A673 (cell line): ENCODE results near the gene LY6G5C. TPM values are rescaled to one million over a fixed set of nuclear protein-coding genes. Genes with fewer than 3 reads are reported as not detected.

Source experiments
- BruUV-seq: library from RNA; stranded (reverse); fragments of 400-500 nt; replicated peaks from 2 replicates; lab custom pipeline; 2021; lab: Mats Ljungman, UMichigan
- CTCF ChIA-PET: fragments of 300-600 bp; sonication (Branson Sonifier 250); formaldehyde crosslinking; loops from one replicate; lab custom pipeline; 2022; ENCODE audit warnings: antibody characterized with exemption; lab: Charles Lee
- POLR2A ChIA-PET: fragments of 300-600 bp; sonication (Branson Sonifier 250); formaldehyde crosslinking; loops from one replicate; lab custom pipeline; 2022; ENCODE audit warnings: antibody characterized with exemption; ENCODE audit not compliant: low non-redundant PET; lab: Charles Lee
- DNase-seq: peaks from one replicate; pipeline ENCODE4 v3.0.0-alpha.2; 2015; ENCODE audit warnings: low spot score
- H3K27ac ChIP-seq: fragments of 200-600 bp; sonication (generic); 2 replicates; pipeline ENCODE4 v1.5.1; 2016; ENCODE audit warnings: mixed run types, low read depth, mild to moderate bottlenecking, mixed read lengths, antibody characterized with exemption, low read length; ENCODE audit not compliant: poor library complexity, severe bottlenecking
- H3K27me3 ChIP-seq: fragments of 200-600 bp; sonication (generic); replicated peaks from 2 replicates; pipeline ENCODE4 v1.6.1; 2017; ENCODE audit warnings: mixed run types, low read depth, mild to moderate bottlenecking, mixed read lengths, antibody characterized with exemption, low read length; ENCODE audit not compliant: insufficient read depth, poor library complexity
- H3K36me3 ChIP-seq: fragments of 200-600 bp; sonication (generic); 2 replicates; pipeline ENCODE4 v1.6.1; 2016; ENCODE audit warnings: mixed run types, mild to moderate bottlenecking, mixed read lengths, antibody characterized with exemption, low read length; ENCODE audit not compliant: insufficient read depth, poor library complexity, severe bottlenecking
- H3K4me1 ChIP-seq: fragments of 200-600 bp; sonication (generic); 2 replicates; pipeline ENCODE4 v1.6.1; 2017; ENCODE audit warnings: mixed run types, mild to moderate bottlenecking, mixed read lengths, antibody characterized with exemption, low read length; ENCODE audit not compliant: insufficient read depth, poor library complexity, severe bottlenecking
- H3K4me3 ChIP-seq: fragments of 200-600 bp; sonication (generic); 2 replicates; pipeline ENCODE4 v1.5.1; 2016; ENCODE audit warnings: low read depth, mixed run types, mild to moderate bottlenecking, mixed read lengths, low read length; ENCODE audit not compliant: poor library complexity, severe bottlenecking
- H3K9me3 ChIP-seq: fragments of 200-600 bp; sonication (generic); 2 replicates; pipeline ENCODE4 v1.6.1; 2016; ENCODE audit warnings: mixed run types, low read depth, mild to moderate bottlenecking, mixed read lengths, antibody characterized with exemption, low read length; ENCODE audit not compliant: poor library complexity, severe bottlenecking
- EZH2 ChIP-seq: fragments of 200-600 bp; sonication (generic); IDR thresholded peaks from 2 replicates; pipeline ENCODE4 v1.6.1; 2017; ENCODE audit warnings: borderline replicate concordance, low read depth, mild to moderate bottlenecking, mixed read lengths, antibody characterized with exemption, low read length; ENCODE audit not compliant: poor library complexity, severe bottlenecking
- intact Hi-C: fragments of 100-400 bp; cut with micrococcal nuclease; formaldehyde crosslinking; loops from one replicate; pipeline ENCODE4 v1.10.0; 2022; ENCODE audit not compliant: unreplicated experiment
- total RNA-seq: library from RNA; stranded (reverse); gene quantifications from 2 replicates; pipeline ENCODE4 v1.2.3, GENCODE V29; 2021
- TF ChIP-seq, protein P1 (sequence below): fragments of 300-800, 200-600 bp; sonication (generic); conservative IDR thresholded peaks from 2 replicates; pipeline ENCODE4 v1.5.1; 2017; ENCODE audit warnings: low read depth, mild to moderate bottlenecking, antibody characterized with exemption, low read length, moderate library complexity, mixed read lengths

Gene LY6G5C
- total RNA-seq, 1 experiment from 2014 or later = 6.8 TPM

DNA sequence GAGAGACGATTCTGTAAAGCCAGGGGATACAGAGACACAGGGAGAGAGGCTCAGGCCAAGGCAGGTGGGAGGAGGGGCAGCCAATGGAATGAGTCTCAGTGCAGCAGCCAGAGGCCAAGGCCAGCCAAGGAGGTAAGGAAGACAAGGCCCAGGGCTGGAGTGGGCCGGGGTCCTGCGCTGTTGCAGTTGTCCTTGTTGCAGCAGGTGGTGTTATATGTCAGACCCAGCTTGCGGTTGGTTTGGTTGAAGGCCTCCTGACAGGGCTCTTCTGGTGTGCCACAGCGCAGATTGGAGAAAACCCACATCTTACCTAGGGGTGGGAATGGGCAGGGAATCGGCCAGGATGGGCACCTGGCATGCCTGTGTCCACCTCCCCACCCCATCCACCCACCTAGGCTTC is 38.1 kb upstream of the LY6G5C start:
- Histone ChIP-seq H3K36me3 (no peaks in the 10 kb centered on the region), H3K27ac (no peak overlapping the region), H3K9me3 (no peaks in the 10 kb centered on the region), H3K4me1 (no peaks in the 10 kb centered on the region), H3K4me3 (no peak overlapping the region), H3K27me3 (no peaks in the 10 kb centered on the region)
- TF ChIP-seq, protein P1, sequence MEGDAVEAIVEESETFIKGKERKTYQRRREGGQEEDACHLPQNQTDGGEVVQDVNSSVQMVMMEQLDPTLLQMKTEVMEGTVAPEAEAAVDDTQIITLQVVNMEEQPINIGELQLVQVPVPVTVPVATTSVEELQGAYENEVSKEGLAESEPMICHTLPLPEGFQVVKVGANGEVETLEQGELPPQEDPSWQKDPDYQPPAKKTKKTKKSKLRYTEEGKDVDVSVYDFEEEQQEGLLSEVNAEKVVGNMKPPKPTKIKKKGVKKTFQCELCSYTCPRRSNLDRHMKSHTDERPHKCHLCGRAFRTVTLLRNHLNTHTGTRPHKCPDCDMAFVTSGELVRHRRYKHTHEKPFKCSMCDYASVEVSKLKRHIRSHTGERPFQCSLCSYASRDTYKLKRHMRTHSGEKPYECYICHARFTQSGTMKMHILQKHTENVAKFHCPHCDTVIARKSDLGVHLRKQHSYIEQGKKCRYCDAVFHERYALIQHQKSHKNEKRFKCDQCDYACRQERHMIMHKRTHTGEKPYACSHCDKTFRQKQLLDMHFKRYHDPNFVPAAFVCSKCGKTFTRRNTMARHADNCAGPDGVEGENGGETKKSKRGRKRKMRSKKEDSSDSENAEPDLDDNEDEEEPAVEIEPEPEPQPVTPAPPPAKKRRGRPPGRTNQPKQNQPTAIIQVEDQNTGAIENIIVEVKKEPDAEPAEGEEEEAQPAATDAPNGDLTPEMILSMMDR = no peak
- TF ChIP-seq EZH2 = no peak
- BruUV-seq = no TSS peak
- ChIA-PET CTCF (no interaction called here), POLR2A (no interaction called here)
- no peak for DNase-seq
- intact Hi-C loops = no loop called here

DNA sequence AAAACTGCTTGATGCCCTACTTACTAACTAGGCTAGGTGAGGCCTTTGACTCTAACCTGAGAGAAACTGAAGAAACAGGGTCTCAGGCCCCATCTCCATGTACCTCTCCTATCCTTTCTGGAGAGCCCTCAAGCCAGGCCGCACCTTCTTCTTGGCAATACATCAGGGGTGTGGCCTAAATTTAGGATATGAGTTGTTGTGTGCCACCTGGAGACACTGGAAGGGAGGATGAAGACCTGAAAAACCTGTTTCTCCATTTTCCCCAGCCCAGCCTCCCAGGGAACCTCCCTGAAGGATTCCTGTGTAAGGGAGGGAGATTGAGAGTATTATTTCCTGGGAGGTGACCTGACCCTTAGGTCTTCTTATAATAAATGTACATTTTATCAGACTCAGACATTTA is 37.4 kb upstream of the LY6G5C start:
- ChIA-PET CTCF (no interaction called here), POLR2A (no interaction called here)
- intact Hi-C loops = no loop called here
- TF ChIP-seq, protein P1 = no peak
- TF ChIP-seq EZH2 = no peak
- Histone ChIP-seq H3K4me1 (no peaks in the 10 kb centered on the region), H3K27me3 (no peaks in the 10 kb centered on the region), H3K36me3 (no peaks in the 10 kb centered on the region), H3K27ac (no peak overlapping the region), H3K9me3 (no peaks in the 10 kb centered on the region), H3K4me3 (no peak overlapping the region)
- BruUV-seq = no TSS peak
- no peak for DNase-seq

DNA sequence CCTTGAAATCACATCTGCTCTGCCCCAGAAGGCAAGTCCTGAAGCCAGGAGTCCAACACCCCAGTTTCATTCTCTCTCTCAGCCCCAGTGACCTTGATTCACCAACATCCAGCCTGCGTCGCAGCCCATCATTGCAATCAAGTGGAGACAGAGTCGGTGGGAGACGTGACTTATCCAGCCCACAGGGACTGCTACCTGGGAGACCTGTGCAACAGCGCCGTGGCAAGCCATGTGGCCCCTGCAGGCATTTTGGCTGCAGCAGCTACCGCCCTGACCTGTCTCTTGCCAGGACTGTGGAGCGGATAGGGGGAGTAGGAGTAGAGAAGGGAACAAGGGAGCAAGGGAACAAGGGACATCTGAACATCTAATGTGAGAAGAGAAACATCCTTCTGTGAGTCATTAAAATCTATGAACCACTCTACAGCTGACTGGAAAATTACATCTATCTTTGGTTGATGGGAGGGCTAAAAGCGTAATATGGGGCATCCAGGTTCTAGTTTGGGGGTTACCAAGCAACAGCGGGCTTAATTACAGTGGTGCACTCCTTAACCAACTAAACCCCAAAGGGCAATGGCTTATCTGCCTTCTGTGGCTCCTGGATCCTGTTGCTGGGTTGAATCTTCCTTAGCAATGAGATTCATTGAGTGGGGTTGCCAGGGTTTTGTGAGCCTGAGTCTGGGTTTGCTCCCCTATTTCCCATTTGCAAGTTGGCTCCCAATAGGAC is 36.8 kb upstream of the LY6G5C start:
- no peak for TF ChIP-seq EZH2
- TF ChIP-seq, protein P1 = no peak
- BruUV-seq = no TSS peak
- no peak for DNase-seq
- no peaks in the 10 kb centered on the region for H3K9me3 ChIP-seq
- no peaks in the 10 kb centered on the region for H3K27me3 ChIP-seq
- ChIA-PET CTCF (no interaction called here), POLR2A (no interaction called here)
- intact Hi-C loops = no loop called here
- no peaks in the 10 kb centered on the region for H3K4me1 ChIP-seq
- no peaks in the 10 kb centered on the region for H3K36me3 ChIP-seq
- no peak overlapping the region for H3K4me3 ChIP-seq
- H3K27ac ChIP-seq = no peak overlapping the region
